ENCODE measurements around the gene ZBP1. TPM values are rescaled to one million over a fixed set of nuclear protein-coding genes. Genes with fewer than 3 reads are reported as not detected.

The ZBP1 gene
- total RNA-seq, 4 donors from 2014 or later: 0.57 to 1.0 (median 0.88) TPM; not detected in 1

GRCh38 chr20:57652606-57653545 is 32.6 kb upstream of the ZBP1 start:
- TF ChIP-seq CTCF (IDR thresholded peaks at IDR 0.05; ENCODE audit: low read depth): no peak

GRCh38 chr20:57651881-57652605 is 31.8 kb upstream of the ZBP1 start:
- no peak for TF ChIP-seq CTCF (IDR thresholded peaks at IDR 0.05; ENCODE audit: low read depth)

GRCh38 chr20:57650756-57651483 is 30.7 kb upstream of the ZBP1 start:
- no peak for TF ChIP-seq CTCF (IDR thresholded peaks at IDR 0.05; ENCODE audit: low read depth)

- TF ChIP-seq CTCF (IDR thresholded peaks at IDR 0.05; ENCODE audit: low read depth): no peak
These were observed 30.0 kb upstream of the ZBP1 start for GRCh38 chr20:57650266-57650665.

GRCh38 chr20:57649617-57650015 is 29.4 kb upstream of the ZBP1 start:
- no peak for TF ChIP-seq CTCF (IDR thresholded peaks at IDR 0.05; ENCODE audit: low read depth)

GRCh38 chr20:57648878-57649616 is 28.8 kb upstream of the ZBP1 start:
- TF ChIP-seq CTCF (IDR thresholded peaks at IDR 0.05; ENCODE audit: low read depth): no peak
